Transverse colon (tissue), 4 donors: ENCODE data around the gene IKBKG. TPM values are rescaled to one million over a fixed set of nuclear protein-coding genes. Genes with fewer than 3 reads are reported as not detected.
A peak's percentile ranks its signal among the peaks of the same experiment; 100 is the strongest.

ENCODE experiments used
- DNase-seq: peaks from one replicate; pipeline ENCODE4 v3.0.0-alpha.2; 2019
- H3K27ac ChIP-seq, 4 donors: fragments of 200-600 bp; sonication (generic); 2 replicates each; pipeline ENCODE4 v1.5.1; 2016 to 2018; ENCODE audit warnings: inconsistent platforms in 4 of 4
- H3K27me3 ChIP-seq: fragments of 200-600 bp; sonication (generic); 2 replicates; pipeline ENCODE4 v1.5.1; 2017; ENCODE audit warnings: inconsistent platforms
- H3K36me3 ChIP-seq, 4 donors: fragments of 200-600 bp; sonication (generic); 2 replicates each; pipeline ENCODE4 v1.5.1; 2017 to 2019; ENCODE audit warnings: inconsistent platforms in 4 of 4
- H3K4me1 ChIP-seq, 4 donors: fragments of 200-600 bp; sonication (generic); 2 replicates each; pipeline ENCODE4 v1.5.1; 2017 to 2020; ENCODE audit warnings: inconsistent platforms in 4 of 4
- H3K4me3 ChIP-seq, 4 donors: fragments of 200-600 bp; sonication (generic); 1 replicate in 1 of 4; 2 replicates in 3 of 4; pipeline versions ENCODE4 v1.5.1 to v1.6.1; 2017 to 2019; ENCODE audit warnings: inconsistent platforms in 4 of 4
- H3K9me3 ChIP-seq, 2 donors: fragments of 200-600 bp; sonication (generic); 2 replicates each; pipeline ENCODE4 v1.5.1; 2017 to 2019; ENCODE audit warnings: inconsistent platforms in 2 of 2
- CTCF ChIP-seq, 5 experiments: fragments of 200-600 bp in 3 of 5; fragments of 450-650 bp in 2 of 5; sonication (generic) in 3 of 5; IDR thresholded peaks; 1 replicate in 2 of 5; 2 replicates in 3 of 5; pipeline ENCODE4 v1.5.1; 2016 to 2017; ENCODE audit warnings: antibody characterized with exemption in 5 of 5, inconsistent platforms in 3 of 5, mild to moderate bottlenecking in 2 of 5, moderate library complexity in 1 of 5
- EP300 ChIP-seq: sonication (generic); formaldehyde crosslinking; IDR thresholded peaks from one replicate; pipeline ENCODE4 v1.6.1; 2017; ENCODE audit warnings: antibody characterized with exemption, low read depth
- POLR2A ChIP-seq: fragments of 450-650 bp; IDR thresholded peaks from one replicate; pipeline ENCODE4 v1.6.1; 2016; ENCODE audit warnings: antibody characterized with exemption, mild to moderate bottlenecking, moderate library complexity
- POLR2AphosphoS5 ChIP-seq, 3 donors: sonication (generic); formaldehyde crosslinking; IDR thresholded peaks; one replicate each; pipeline ENCODE4 v1.6.1; 2016; ENCODE audit warnings: antibody characterized with exemption in 3 of 3
- WGBS, 2 donors: methylation state at CpG; one replicate each; pipeline ENCODE4 v1.1.5; 2018; ENCODE audit warnings: low coverage in 1 of 2; 5-methylcytosine and 5-hydroxymethylcytosine counted together
- in situ Hi-C, 4 donors: fragments of 200-750 bp; cut with MboI; loops; one replicate each; pipeline versions ENCODE4 v1.15.0 to v1.15.1; 2017; ENCODE audit warnings: low sequenced_read_pairs in 3 of 4, low pct_ligation_motif_present in 1 of 4, low pct_unique_long_range_greater_than_20kb in 1 of 4
- intact Hi-C: fragments of 100-400 bp; cut with DNase I; formaldehyde crosslinking; loops from one replicate; pipeline ENCODE4 v1.15.1; 2023; ENCODE audit warnings: low total_unique reads
- total RNA-seq, 4 donors: library from RNA; depleted of rRNA; stranded (reverse); fragments of >200 nt; gene quantifications; one replicate each; pipeline ENCODE4 v1.1.0, GENCODE V29; 2016

The IKBKG gene
- total RNA-seq, 4 donors from 2014 or later: 12.2 to 61.1 (median 25.1) TPM

- intact Hi-C loops: no loop called here
- Histone ChIP-seq H3K4me3 (peak within 1 kb of the TSS; percentile 57 to 78 (median 62)), H3K27ac (peak within 1 kb of the TSS; percentile 93 to 98 (median 96)), H3K9me3 (no peaks in the 10 kb centered on the region), H3K4me1 (peaks cover 5 to 24% (median 12%) of the 10 kb centered on the region in 4 donors), H3K36me3 (no peaks in the 10 kb centered on the region), H3K27me3 (no peaks in the 10 kb centered on the region)
- WGBS, 2 donors: 60% methylated on average over 56 of the region's 59 CpGs; no CpG with 5 or more reads in 1 of the 2 donors
- in situ Hi-C loops: no loop called here
- peak; percentile 96 for DNase-seq
- TF ChIP-seq CTCF (IDR thresholded peaks at IDR 0.05) (no peak), POLR2AphosphoS5 (IDR thresholded peaks at IDR 0.05) (peak; percentile 83 to 87 (median 83)), EP300 (no peak), POLR2A (peak; percentile 83)
Observed at GRCh38 chrX:154515966-154516655, 31.3 kb upstream of the IKBKG start, which contains the start of gene FAM3A. TSS of gene FAM3A (minus strand) at chrX:154516232. CDS start at chrX:154515772, 460 bp downstream.

- DNase-seq: no peak
- Histone ChIP-seq H3K36me3 (no peaks in the 10 kb centered on the region), H3K4me3 (peak overlapping the region; percentile 7 to 78 (median 42)), H3K9me3 (no peaks in the 10 kb centered on the region), H3K4me1 (peaks cover 5 to 24% (median 12%) of the 10 kb centered on the region in 4 donors), H3K27ac (peak overlapping the region; percentile 93 to 98 (median 96)), H3K27me3 (no peaks in the 10 kb centered on the region)
- TF ChIP-seq POLR2A (no peak), CTCF (IDR thresholded peaks at IDR 0.05) (no peak), EP300 (no peak), POLR2AphosphoS5 (IDR thresholded peaks at IDR 0.05) (no peak)
- in situ Hi-C loops (no loop called here), intact Hi-C loops (no loop called here)
- 47% methylated on average over 19 of the region's 19 CpGs; no CpG with 5 or more reads in 1 of the 2 donors for WGBS, 2 donors
Observed at GRCh38 chrX:154516656-154517100, 30.7 kb upstream of the IKBKG start.

GRCh38 chrX:154517101-154517781 is 30.2 kb upstream of the IKBKG start:
- H3K36me3 ChIP-seq: no peaks in the 10 kb centered on the region
- TF ChIP-seq POLR2AphosphoS5 (IDR thresholded peaks at IDR 0.05) (no peak), POLR2A (no peak), CTCF (IDR thresholded peaks at IDR 0.05) (no peak), EP300 (no peak)
- peak overlapping the region in 3 of 4 donors; percentile 27 to 78 (median 57) for H3K4me3 ChIP-seq
- peak; percentile 28 for DNase-seq
- H3K9me3 ChIP-seq: no peaks in the 10 kb centered on the region
- intact Hi-C loops (no loop called here), in situ Hi-C loops (no loop called here)
- 62% methylated on average over 25 of the region's 25 CpGs; no CpG with 5 or more reads in 1 of the 2 donors for WGBS, 2 donors
- peaks cover 5 to 24% (median 12%) of the 10 kb centered on the region in 4 donors for H3K4me1 ChIP-seq
- no peaks in the 10 kb centered on the region for H3K27me3 ChIP-seq
- H3K27ac ChIP-seq: peak overlapping the region; percentile 93 to 98 (median 96)

GRCh38 chrX:154519389-154519788 is 28.0 kb upstream of the IKBKG start:
- Histone ChIP-seq H3K27ac (no peak overlapping the region), H3K4me3 (no peak overlapping the region), H3K27me3 (no peaks in the 10 kb centered on the region), H3K36me3 (no peaks in the 10 kb centered on the region), H3K9me3 (no peaks in the 10 kb centered on the region), H3K4me1 (peaks cover 5 to 24% (median 12%) of the 10 kb centered on the region in 4 donors)
- WGBS, 2 donors: 89% methylated on average over 8 of the region's 8 CpGs; no CpG with 5 or more reads in 1 of the 2 donors
- in situ Hi-C loops (no loop called here), intact Hi-C loops (no loop called here)
- DNase-seq: no peak
- TF ChIP-seq POLR2AphosphoS5 (IDR thresholded peaks at IDR 0.05): no peak
- TF ChIP-seq EP300: no peak
- TF ChIP-seq POLR2A: no peak
- TF ChIP-seq CTCF (IDR thresholded peaks at IDR 0.05): no peak
